PC-3 (cell line): ENCODE results near the gene VSTM5. TPM values are rescaled to one million over a fixed set of nuclear protein-coding genes. Genes with fewer than 3 reads are reported as not detected.

ENCODE experiments used
- ATAC-seq: fragments of 200-7000 bp; cut with Tn5 transposase; 2 replicates; pipeline ENCODE4 v1.9.1; 2020; ENCODE audit warnings: mild to moderate bottlenecking, moderate library complexity
- BruUV-seq: library from RNA; stranded (reverse); fragments of 400-500 nt; replicated peaks from 2 replicates; lab custom pipeline; 2021; lab: Mats Ljungman, UMichigan
- CTCF ChIA-PET: fragments of 300-600 bp; sonication (Branson Sonifier 250); formaldehyde crosslinking; loops from one replicate; lab custom pipeline; 2022; ENCODE audit warnings: antibody characterized with exemption; lab: Charles Lee
- POLR2A ChIA-PET: fragments of 300-600 bp; sonication (Branson Sonifier 250); formaldehyde crosslinking; loops from one replicate; lab custom pipeline; 2022; ENCODE audit warnings: antibody characterized with exemption; ENCODE audit not compliant: unreplicated experiment; lab: Charles Lee
- DNase-seq: peaks from one replicate; pipeline ENCODE4 v3.0.0-alpha.2; 2015
- H2AFZ ChIP-seq: fragments of 300-600 bp; sonication (generic); 2 replicates; pipeline ENCODE4 v1.6.0; 2016; ENCODE audit warnings: antibody characterized with exemption, low read length
- H3F3A ChIP-seq: fragments of 300-600 bp; sonication (generic); one replicate; pipeline ENCODE4 v1.6.0; 2017; ENCODE audit warnings: antibody characterized with exemption, low read length, control low read depth, mild to moderate bottlenecking; ENCODE audit not compliant: unreplicated experiment
- H3K27ac ChIP-seq: fragments of 300-600 bp; sonication (generic); 2 replicates; pipeline ENCODE4 v1.5.1; 2016; ENCODE audit warnings: mild to moderate bottlenecking, low read length
- H3K27me3 ChIP-seq: fragments of 300-600 bp; sonication (generic); 2 replicates; pipeline ENCODE4 v1.6.1; 2016; ENCODE audit warnings: low read length, mixed read lengths
- H3K36me3 ChIP-seq: fragments of 300-600 bp; sonication (generic); 2 replicates; pipeline ENCODE4 v1.6.1; 2016; ENCODE audit warnings: low read depth, mixed run types, low read length, mixed read lengths
- H3K4me1 ChIP-seq: fragments of 300-600 bp; sonication (generic); 2 replicates; pipeline ENCODE4 v1.5.1; 2016; ENCODE audit warnings: low read length; ENCODE audit not compliant: insufficient read depth
- H3K4me2 ChIP-seq: fragments of 300-600 bp; sonication (generic); 2 replicates; pipeline ENCODE4 v1.6.0; 2016; ENCODE audit warnings: low read length
- H3K4me3 ChIP-seq: fragments of 300-600 bp; sonication (generic); 2 replicates; pipeline ENCODE4 v1.5.1; 2016; ENCODE audit warnings: mild to moderate bottlenecking, low read length, mixed read lengths
- H3K79me2 ChIP-seq: fragments of 300-600 bp; sonication (generic); 2 replicates; pipeline ENCODE4 v1.6.1; 2017; ENCODE audit warnings: low read length, mixed read lengths
- H3K9ac ChIP-seq: fragments of 300-600 bp; sonication (generic); 2 replicates; pipeline ENCODE4 v1.6.0; 2016; ENCODE audit warnings: mild to moderate bottlenecking, low read length
- H3K9me2 ChIP-seq: fragments of 300-600 bp; sonication (generic); replicated peaks from 2 replicates; pipeline ENCODE4 v1.6.1; 2016; ENCODE audit warnings: mixed run types, low read length, mixed read lengths
- H3K9me3 ChIP-seq: fragments of 300-600 bp; sonication (generic); 2 replicates; pipeline ENCODE4 v1.6.1; 2016; ENCODE audit warnings: low read length, mixed read lengths
- H4K20me1 ChIP-seq: fragments of 300-600 bp; sonication (generic); 2 replicates; pipeline ENCODE4 v1.6.1; 2016; ENCODE audit warnings: low read length, mixed read lengths
- EZH2 ChIP-seq: fragments of 300-600 bp; sonication (generic); IDR thresholded peaks from one replicate; pipeline ENCODE4 v1.6.1; 2017; ENCODE audit warnings: antibody characterized with exemption, mild to moderate bottlenecking, low read length; ENCODE audit not compliant: unreplicated experiment
- EZH2phosphoT487 ChIP-seq: fragments of 300-600 bp; sonication (generic); IDR thresholded peaks from 2 replicates; pipeline ENCODE4 v1.6.1; 2018; ENCODE audit warnings: mild to moderate bottlenecking, antibody characterized with exemption, low read length, borderline replicate concordance
- intact Hi-C: fragments of 100-400 bp; cut with micrococcal nuclease; formaldehyde crosslinking; loops from 2 replicates; pipeline ENCODE4 v1.9.0; 2023
- total RNA-seq: library from RNA; depleted of rRNA; stranded (reverse); fragments of >200 nt; gene quantifications from 2 replicates; pipeline ENCODE4 v1.2.3, GENCODE V29; 2014
- TF ChIP-seq, protein P1 (sequence below): fragments of 300-600 bp; sonication (generic); conservative IDR thresholded peaks from 2 replicates; pipeline ENCODE4 v1.5.1; 2017; ENCODE audit warnings: antibody characterized with exemption, low read depth, mild to moderate bottlenecking, low read length

The VSTM5 gene
- total RNA-seq, 1 experiment from 2014 or later, result 15.6 TPM

DNA sequence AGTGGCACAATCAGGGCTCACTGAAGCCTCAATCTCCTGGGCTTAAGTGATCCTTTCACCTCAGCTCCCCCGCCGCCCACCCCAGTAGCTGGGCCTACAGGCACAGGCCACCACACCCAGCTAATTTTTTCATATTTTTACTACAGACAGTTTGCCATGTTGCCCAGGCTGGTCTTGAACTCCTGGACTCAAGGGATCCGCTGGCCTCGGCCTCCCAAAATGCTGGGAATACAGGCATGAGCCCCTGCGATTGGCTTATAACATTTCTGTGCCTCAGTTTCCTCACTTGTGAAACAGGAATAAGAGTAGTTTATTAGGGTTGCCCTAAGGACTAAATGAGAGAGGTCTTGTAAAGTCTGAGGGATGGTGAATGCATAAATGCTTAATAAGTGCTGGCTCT lies 1.2 kb downstream of the VSTM5 start:
- Histone ChIP-seq H3K9me3 (no peaks in the 10 kb centered on the region), H3K27ac (no peak overlapping the region), H3K79me2 (peaks cover 18% of the 10 kb centered on the region), H2AFZ (no peak overlapping the region), H3K27me3 (no peaks in the 10 kb centered on the region), H4K20me1 (0 out of 2 replicates have a peak, but pooled peaks cover 6% of the 10 kb centered on the region), H3K9ac (peak overlapping the region; percentile 95), H3F3A (no peaks in the 10 kb centered on the region), H3K9me2 (no peaks in the 10 kb centered on the region), H3K4me1 (peaks cover 45% of the 10 kb centered on the region), H3K36me3 (no peaks in the 10 kb centered on the region), H3K4me2 (peak overlapping the region; percentile 93), H3K4me3 (peak overlapping the region; percentile 81)
- CTCF ChIA-PET, result no interaction called here
- intact Hi-C loops, result no loop called here
- TF ChIP-seq, protein P1, sequence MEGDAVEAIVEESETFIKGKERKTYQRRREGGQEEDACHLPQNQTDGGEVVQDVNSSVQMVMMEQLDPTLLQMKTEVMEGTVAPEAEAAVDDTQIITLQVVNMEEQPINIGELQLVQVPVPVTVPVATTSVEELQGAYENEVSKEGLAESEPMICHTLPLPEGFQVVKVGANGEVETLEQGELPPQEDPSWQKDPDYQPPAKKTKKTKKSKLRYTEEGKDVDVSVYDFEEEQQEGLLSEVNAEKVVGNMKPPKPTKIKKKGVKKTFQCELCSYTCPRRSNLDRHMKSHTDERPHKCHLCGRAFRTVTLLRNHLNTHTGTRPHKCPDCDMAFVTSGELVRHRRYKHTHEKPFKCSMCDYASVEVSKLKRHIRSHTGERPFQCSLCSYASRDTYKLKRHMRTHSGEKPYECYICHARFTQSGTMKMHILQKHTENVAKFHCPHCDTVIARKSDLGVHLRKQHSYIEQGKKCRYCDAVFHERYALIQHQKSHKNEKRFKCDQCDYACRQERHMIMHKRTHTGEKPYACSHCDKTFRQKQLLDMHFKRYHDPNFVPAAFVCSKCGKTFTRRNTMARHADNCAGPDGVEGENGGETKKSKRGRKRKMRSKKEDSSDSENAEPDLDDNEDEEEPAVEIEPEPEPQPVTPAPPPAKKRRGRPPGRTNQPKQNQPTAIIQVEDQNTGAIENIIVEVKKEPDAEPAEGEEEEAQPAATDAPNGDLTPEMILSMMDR, result no peak
- TF ChIP-seq EZH2phosphoT487 (no peak), EZH2 (no peak)
- ATAC-seq (no peak), DNase-seq (no peak)
- no TSS peak for BruUV-seq
- POLR2A ChIA-PET, result interaction anchor here (0.6 kb wide), 1 partner anchor 62 kb away, joined by 7 read pairs; no protein-coding TSS in a partner anchor

DNA sequence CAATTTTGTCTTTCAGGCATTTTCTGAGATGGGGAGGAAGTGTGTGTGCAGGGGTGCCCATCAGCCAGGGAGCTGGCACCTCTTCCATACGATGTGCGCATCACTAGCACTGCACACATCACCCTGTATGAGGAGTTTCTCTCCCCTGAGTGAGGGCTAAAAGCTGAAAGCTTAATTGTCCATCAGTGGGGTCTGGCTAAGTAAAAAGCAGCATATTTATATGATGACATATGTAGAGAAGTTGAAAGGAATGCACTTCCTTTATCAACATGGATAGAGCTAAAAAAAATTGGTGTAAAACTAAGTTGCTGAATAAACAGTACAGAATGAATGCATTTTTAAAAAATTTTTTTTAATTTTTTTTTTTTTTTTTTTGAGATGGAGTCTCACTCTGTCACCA lies 4.0 kb downstream of the VSTM5 start:
- Histone ChIP-seq H3K79me2 (peaks cover 18% of the 10 kb centered on the region), H3K27ac (peak overlapping the region; percentile 72; the same call in 1 of the 2 replicates), H3K4me2 (peak overlapping the region; percentile 44; the same call in 1 of the 2 replicates), H3K9me3 (no peaks in the 10 kb centered on the region), H4K20me1 (0 out of 2 replicates have a peak, but pooled peaks cover 6% of the 10 kb centered on the region), H3K4me3 (no peak overlapping the region), H3K9ac (no peak overlapping the region), H3K27me3 (no peaks in the 10 kb centered on the region), H3K9me2 (no peaks in the 10 kb centered on the region), H3K4me1 (peaks cover 68% of the 10 kb centered on the region), H2AFZ (no peak overlapping the region), H3K36me3 (no peaks in the 10 kb centered on the region), H3F3A (no peaks in the 10 kb centered on the region)
- DNase-seq, result peak; percentile 35
- intact Hi-C loops, result no loop called here
- TF ChIP-seq EZH2phosphoT487 (no peak), EZH2 (no peak)
- TF ChIP-seq, protein P1, result no peak
- CTCF ChIA-PET, result interaction anchor here (0.7 kb wide), 1 partner anchor 49 kb away, joined by 10 read pairs; no protein-coding TSS in a partner anchor
- ATAC-seq, result no peak
- POLR2A ChIA-PET, result interaction anchor here (0.7 kb wide), 1 partner anchor 1049 kb away, joined by 5 read pairs; no protein-coding TSS in a partner anchor
- BruUV-seq, result no TSS peak
